ENCODE measurements around the gene GAL3ST3.
A peak's percentile ranks its signal among the peaks of the same experiment; 100 is the strongest.
"Not testable (repeated sequence)": the region's sequence is repeated elsewhere in the genome, so short reads cannot be mapped to it uniquely, and the experiment has no call there.

GAL3ST3 gene

GRCh38 chr11:66042996-66043906 lies 5.7 kb downstream of the GAL3ST3 start:
- no peak for DNase-seq

GRCh38 chr11:66042227-66042995 lies 6.5 kb downstream of the GAL3ST3 start:
- DNase-seq, result no peak

- no peak for DNase-seq
These were observed 9.2 kb downstream of the GAL3ST3 start for GRCh38 chr11:66039765-66040164.

- DNase-seq, result no peak
These were observed 11.6 kb downstream of the GAL3ST3 start for GRCh38 chr11:66037327-66037726.

- no peak for DNase-seq
These were observed 12.6 kb downstream of the GAL3ST3 start for GRCh38 chr11:66036334-66036710.

GRCh38 chr11:66035653-66036333 lies 13.2 kb downstream of the GAL3ST3 start:
- no peak for DNase-seq

- no peak for DNase-seq
These were observed 15.8 kb downstream of the GAL3ST3 start for GRCh38 chr11:66032957-66033735.

GRCh38 chr11:66026017-66026529 lies 22.9 kb downstream of the GAL3ST3 start, which contains the start of gene CATSPER1:
Gene CATSPER1 (minus strand): TSS chr11:66026479. CDS start chr11:66026379, 100 bp downstream.
- DNase-seq, result no peak

- not testable (repeated sequence) for DNase-seq
These were observed 25.8 kb downstream of the GAL3ST3 start for GRCh38 chr11:66023186-66023440.

GRCh38 chr11:66022401-66023185 lies 26.4 kb downstream of the GAL3ST3 start:
- DNase-seq, result peak; percentile 32 to 88

- no peak for DNase-seq
These were observed 28.2 kb downstream of the GAL3ST3 start for GRCh38 chr11:66020618-66021357.

- no peak for DNase-seq
These were observed 28.7 kb downstream of the GAL3ST3 start for GRCh38 chr11:66020212-66020611.

GRCh38 chr11:66017321-66017720 lies 31.6 kb downstream of the GAL3ST3 start:
- DNase-seq, result no peak

- no peak for DNase-seq
These were observed 32.2 kb downstream of the GAL3ST3 start for GRCh38 chr11:66016793-66017177.

GRCh38 chr11:66015936-66016792 lies 32.8 kb downstream of the GAL3ST3 start:
- peak in 1 of 2 experiments; percentile 46 for DNase-seq

GRCh38 chr11:66015454-66015881 lies 33.5 kb downstream of the GAL3ST3 start:
- peak in 1 of 2 experiments; percentile 45 for DNase-seq

- no peak for DNase-seq
These were observed 34.0 kb downstream of the GAL3ST3 start for GRCh38 chr11:66014804-66015453.

GRCh38 chr11:66013762-66014100 lies 35.2 kb downstream of the GAL3ST3 start:
- DNase-seq, result no peak

Data from NCI-H446 (cell line).